Breast epithelium (tissue), 3 donors: ENCODE data around the gene DONSON.
"Not testable (repeated sequence)": the region's sequence is repeated elsewhere in the genome, so short reads cannot be mapped to it uniquely, and the experiment has no call there.

Source experiments
- CTCF ChIP-seq, 3 donors: fragments of 450-650 bp; IDR thresholded peaks; one replicate each; pipeline ENCODE4 v1.5.1; 2016 to 2017; ENCODE audit warnings: antibody characterized with exemption in 3 of 3, mild to moderate bottlenecking in 3 of 3, moderate library complexity in 3 of 3
- POLR2AphosphoS5 ChIP-seq, 3 donors: sonication (generic); formaldehyde crosslinking; IDR thresholded peaks; one replicate each; pipeline ENCODE4 v1.6.1; 2017; ENCODE audit warnings: antibody characterized with exemption in 3 of 3

- TF ChIP-seq CTCF, POLR2AphosphoS5 (IDR thresholded peaks at IDR 0.05): not testable (repeated sequence)
These were observed 37.7 kb upstream of the DONSON start for GRCh38 chr21:33626151-33626550.
